Testis (tissue), 2 donors: ENCODE data around the gene GRB7.

Experiments
- POLR2A ChIP-seq: fragments of 450-650 bp; IDR thresholded peaks from one replicate; pipeline ENCODE4 v1.6.1; 2017; ENCODE audit warnings: antibody characterized with exemption, mild to moderate bottlenecking, moderate library complexity
- TF ChIP-seq, protein P1 (sequence below), 3 experiments: fragments of 450-650 bp in 2 of 3; fragments of 200-600 bp in 1 of 3; sonication (generic) in 1 of 3; IDR thresholded peaks; one replicate each; pipeline ENCODE4 v1.5.1; 2016 to 2019; ENCODE audit warnings: antibody characterized with exemption in 3 of 3, mild to moderate bottlenecking in 2 of 3, moderate library complexity in 1 of 3

GRCh38 chr17:39739885-39740356, 2.2 kb downstream of the GRB7 start:
- TF ChIP-seq, protein P1, sequence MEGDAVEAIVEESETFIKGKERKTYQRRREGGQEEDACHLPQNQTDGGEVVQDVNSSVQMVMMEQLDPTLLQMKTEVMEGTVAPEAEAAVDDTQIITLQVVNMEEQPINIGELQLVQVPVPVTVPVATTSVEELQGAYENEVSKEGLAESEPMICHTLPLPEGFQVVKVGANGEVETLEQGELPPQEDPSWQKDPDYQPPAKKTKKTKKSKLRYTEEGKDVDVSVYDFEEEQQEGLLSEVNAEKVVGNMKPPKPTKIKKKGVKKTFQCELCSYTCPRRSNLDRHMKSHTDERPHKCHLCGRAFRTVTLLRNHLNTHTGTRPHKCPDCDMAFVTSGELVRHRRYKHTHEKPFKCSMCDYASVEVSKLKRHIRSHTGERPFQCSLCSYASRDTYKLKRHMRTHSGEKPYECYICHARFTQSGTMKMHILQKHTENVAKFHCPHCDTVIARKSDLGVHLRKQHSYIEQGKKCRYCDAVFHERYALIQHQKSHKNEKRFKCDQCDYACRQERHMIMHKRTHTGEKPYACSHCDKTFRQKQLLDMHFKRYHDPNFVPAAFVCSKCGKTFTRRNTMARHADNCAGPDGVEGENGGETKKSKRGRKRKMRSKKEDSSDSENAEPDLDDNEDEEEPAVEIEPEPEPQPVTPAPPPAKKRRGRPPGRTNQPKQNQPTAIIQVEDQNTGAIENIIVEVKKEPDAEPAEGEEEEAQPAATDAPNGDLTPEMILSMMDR (IDR thresholded peaks at IDR 0.05): no peak
- TF ChIP-seq POLR2A: no peak
